Measurements from ENCODE around the gene CHID1. TPM values are rescaled to one million over a fixed set of nuclear protein-coding genes. Genes with fewer than 3 reads are reported as not detected.
A peak's percentile ranks its signal among the peaks of the same experiment; 100 is the strongest.

Gene CHID1
- total RNA-seq, 4 donors from 2014 or later = 36.0 to 55.3 (median 46.4) TPM

DNA sequence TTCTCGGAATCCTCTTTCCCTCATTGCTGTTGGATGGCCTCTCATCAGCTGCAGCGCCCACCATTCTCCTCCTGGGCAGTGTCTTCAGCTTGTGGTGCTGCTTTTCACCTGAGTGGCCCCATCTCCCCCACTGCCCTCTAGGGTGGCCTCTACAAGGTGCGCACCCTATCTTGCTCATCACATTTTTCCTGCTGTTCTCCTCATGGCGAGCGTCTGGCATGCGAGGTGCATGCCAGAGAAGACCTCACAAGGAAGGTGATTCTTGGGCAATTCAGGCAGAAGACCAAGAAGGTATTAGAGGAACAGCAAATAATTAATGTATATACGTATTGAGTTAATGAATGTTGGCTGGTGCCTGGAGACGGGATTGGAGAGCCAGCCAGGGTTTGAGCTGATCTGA, 18.2 kb upstream of the CHID1 start:
- 65 to 93% methylated on average over 3 to 5 of the region's 8 CpGs for WGBS, 2 donors (ENCODE audit: low coverage in 1 of 2)
- TF ChIP-seq POLR2AphosphoS5 (IDR thresholded peaks at IDR 0.05) = no peak
- TF ChIP-seq, protein P1, sequence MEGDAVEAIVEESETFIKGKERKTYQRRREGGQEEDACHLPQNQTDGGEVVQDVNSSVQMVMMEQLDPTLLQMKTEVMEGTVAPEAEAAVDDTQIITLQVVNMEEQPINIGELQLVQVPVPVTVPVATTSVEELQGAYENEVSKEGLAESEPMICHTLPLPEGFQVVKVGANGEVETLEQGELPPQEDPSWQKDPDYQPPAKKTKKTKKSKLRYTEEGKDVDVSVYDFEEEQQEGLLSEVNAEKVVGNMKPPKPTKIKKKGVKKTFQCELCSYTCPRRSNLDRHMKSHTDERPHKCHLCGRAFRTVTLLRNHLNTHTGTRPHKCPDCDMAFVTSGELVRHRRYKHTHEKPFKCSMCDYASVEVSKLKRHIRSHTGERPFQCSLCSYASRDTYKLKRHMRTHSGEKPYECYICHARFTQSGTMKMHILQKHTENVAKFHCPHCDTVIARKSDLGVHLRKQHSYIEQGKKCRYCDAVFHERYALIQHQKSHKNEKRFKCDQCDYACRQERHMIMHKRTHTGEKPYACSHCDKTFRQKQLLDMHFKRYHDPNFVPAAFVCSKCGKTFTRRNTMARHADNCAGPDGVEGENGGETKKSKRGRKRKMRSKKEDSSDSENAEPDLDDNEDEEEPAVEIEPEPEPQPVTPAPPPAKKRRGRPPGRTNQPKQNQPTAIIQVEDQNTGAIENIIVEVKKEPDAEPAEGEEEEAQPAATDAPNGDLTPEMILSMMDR (IDR thresholded peaks at IDR 0.05) = no peak
- TF ChIP-seq POLR2A (IDR thresholded peaks at IDR 0.05) = no peak
- H3K27ac ChIP-seq = peak overlapping the region in 1 of 4 donors; percentile 16
- no peaks in the 10 kb centered on the region for H3K27me3 ChIP-seq
- H3K4me1 ChIP-seq = peaks cover 0 to 86% (median 27%) of the 10 kb centered on the region in 3 donors
- no peak for ATAC-seq
- no peaks in the 10 kb centered on the region for H3K9me3 ChIP-seq
- no peaks in the 10 kb centered on the region for H3K36me3 ChIP-seq
- no peak overlapping the region for H3K4me3 ChIP-seq

DNA sequence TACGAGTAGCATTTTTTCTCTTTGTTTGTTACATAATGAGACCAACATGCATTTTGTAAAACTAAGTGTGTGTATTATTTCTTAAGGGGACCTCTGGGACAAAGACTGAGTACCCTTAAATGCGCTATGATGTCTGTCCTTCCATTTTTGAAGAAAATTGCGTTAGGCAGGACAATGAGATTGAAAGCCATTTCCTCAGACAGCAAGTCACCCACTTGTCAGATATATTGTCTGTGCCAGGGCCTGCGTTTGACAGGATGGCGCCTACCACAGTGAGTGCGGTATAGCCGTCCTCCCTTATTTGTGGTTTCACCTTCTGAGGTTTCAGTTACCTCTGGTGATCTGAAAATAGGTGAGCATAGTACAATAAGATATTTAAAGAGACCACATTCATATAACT, 17.3 kb upstream of the CHID1 start:
- H3K9me3 ChIP-seq = no peaks in the 10 kb centered on the region
- H3K27ac ChIP-seq = peak overlapping the region in 1 of 4 donors; percentile 0
- no peak for ATAC-seq
- H3K4me3 ChIP-seq = peak overlapping the region in 1 of 2 donors; percentile 98
- TF ChIP-seq EP300 (IDR thresholded peaks at IDR 0.05) (no peak), POLR2A (IDR thresholded peaks at IDR 0.05) (no peak), POLR2AphosphoS5 (IDR thresholded peaks at IDR 0.05) (no peak)
- TF ChIP-seq, protein P1 (IDR thresholded peaks at IDR 0.05) = no peak
- no peaks in the 10 kb centered on the region for H3K36me3 ChIP-seq
- H3K27me3 ChIP-seq = no peaks in the 10 kb centered on the region
- 65 to 66% methylated on average over 6 to 7 of the region's 7 CpGs for WGBS, 2 donors (ENCODE audit: low coverage in 1 of 2)
- peaks cover 0 to 77% (median 21%) of the 10 kb centered on the region in 3 donors for H3K4me1 ChIP-seq

DNA sequence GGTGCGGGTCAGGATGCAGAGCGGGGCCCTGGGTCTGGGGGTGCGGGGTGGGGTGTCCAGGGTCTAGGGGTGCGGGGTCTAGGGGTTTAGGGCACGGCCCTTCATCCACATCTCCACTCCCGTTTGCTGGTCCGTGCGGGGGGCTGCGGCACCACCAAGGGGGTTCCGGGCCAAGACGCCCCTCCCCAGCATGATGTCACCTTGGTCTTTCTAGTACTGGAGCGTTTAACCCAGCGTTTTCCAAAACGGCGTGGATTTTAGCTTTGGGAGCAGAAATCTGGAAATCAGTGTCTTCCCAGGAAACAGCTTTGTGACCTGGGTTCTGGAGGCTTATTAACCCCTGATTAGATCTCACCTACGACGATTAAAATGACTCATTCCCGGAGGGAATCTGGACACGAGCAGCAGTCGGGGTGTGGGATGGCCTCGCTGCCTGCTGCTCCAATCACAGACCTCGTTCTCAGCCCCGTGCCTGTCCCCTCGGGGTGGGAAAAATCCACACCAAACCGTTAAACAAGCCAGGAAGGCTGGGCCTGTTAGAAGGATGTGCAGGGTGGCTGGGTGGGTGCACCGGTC, 15.8 kb upstream of the CHID1 start:
- Histone ChIP-seq H3K36me3 (no peaks in the 10 kb centered on the region), H3K27ac (peak overlapping the region; percentile 86 to 98 (median 97)), H3K4me1 (peaks cover 0 to 62% (median 21%) of the 10 kb centered on the region in 3 donors), H3K4me3 (peak overlapping the region; percentile 94 to 98), H3K9me3 (no peaks in the 10 kb centered on the region), H3K27me3 (no peaks in the 10 kb centered on the region)
- WGBS, 2 donors (ENCODE audit: low coverage in 1 of 2) = 0% methylated on average over 1 of the region's 26 CpGs
- TF ChIP-seq POLR2AphosphoS5 (IDR thresholded peaks at IDR 0.05) (no peak), EP300 (IDR thresholded peaks at IDR 0.05) (no peak), POLR2A (IDR thresholded peaks at IDR 0.05) (no peak)
- TF ChIP-seq, protein P1 (IDR thresholded peaks at IDR 0.05) = no peak
- peak; percentile 40 for ATAC-seq

GRCh38 chr11:925496-926301, 15.1 kb upstream of the CHID1 start, which contains the start of gene AP2A2:
Gene AP2A2 (plus strand): TSS chr11:925870. CDS start chr11:926022, 152 bp downstream.
- TF ChIP-seq POLR2AphosphoS5 (IDR thresholded peaks at IDR 0.05) = peak; percentile 51
- no peak for TF ChIP-seq EP300 (IDR thresholded peaks at IDR 0.05)
- TF ChIP-seq, protein P1 (IDR thresholded peaks at IDR 0.05) = peak in 3 of 4 experiments; percentile 83 to 94 (median 91)
- peak; percentile 79 to 82 for TF ChIP-seq POLR2A (IDR thresholded peaks at IDR 0.05)
- H3K27me3 ChIP-seq = no peaks in the 10 kb centered on the region
- peaks cover 0 to 55% (median 15%) of the 10 kb centered on the region in 3 donors for H3K4me1 ChIP-seq
- no peaks in the 10 kb centered on the region for H3K9me3 ChIP-seq
- H3K36me3 ChIP-seq = no peaks in the 10 kb centered on the region
- H3K27ac ChIP-seq = peak within 1 kb of the TSS; percentile 86 to 98 (median 97)
- ATAC-seq = peak; percentile 89
- no CpG with 5 or more reads among the region's 124 CpGs for whole genome bisulfite sequencing, 2 donors (ENCODE audit: low coverage in 1 of 2)
- peak within 1 kb of the TSS; percentile 94 to 98 for H3K4me3 ChIP-seq
